Heart right ventricle (tissue), 16 donors: ENCODE data around the gene MEGF9. TPM values are rescaled to one million over a fixed set of nuclear protein-coding genes. Genes with fewer than 3 reads are reported as not detected.

ENCODE experiments used
- ATAC-seq, 8 donors: fragments of 200-7000 bp; cut with Tn5 transposase; one replicate each; pipeline ENCODE4 v1.9.1; 2020; ENCODE audit warnings: mild to moderate bottlenecking in 8 of 8, moderate library complexity in 8 of 8, moderate number of reproducible peaks in 1 of 8
- DNase-seq, 2 donors: peaks; one replicate each; pipeline ENCODE4 v3.0.0-alpha.2; 2020
- H3K27ac ChIP-seq, 10 donors: fragments of 200-600 bp; sonication (generic) in 2 of 10; one replicate each; pipeline versions ENCODE4 v1.5.0 to v1.8.0; 2020 to 2022; ENCODE audit warnings: mild to moderate bottlenecking in 3 of 10
- H3K27me3 ChIP-seq, 7 donors: fragments of 200-600 bp; one replicate each; pipeline ENCODE4 v1.8.0; 2021 to 2022; ENCODE audit warnings: mild to moderate bottlenecking in 2 of 7
- H3K36me3 ChIP-seq, 9 donors: fragments of 200-600 bp; sonication (generic) in 1 of 9; one replicate each; pipeline versions ENCODE4 v1.5.0 to v1.8.0; 2020 to 2022; ENCODE audit warnings: mild to moderate bottlenecking in 2 of 9
- H3K4me1 ChIP-seq, 9 donors: fragments of 200-600 bp; sonication (generic) in 1 of 9; one replicate each; pipeline versions ENCODE4 v1.5.0 to v1.8.0; 2020 to 2022; ENCODE audit warnings: mild to moderate bottlenecking in 4 of 9
- H3K4me3 ChIP-seq, 10 donors: fragments of 200-600 bp; sonication (generic) in 2 of 10; one replicate each; pipeline versions ENCODE4 v1.5.0 to v1.8.0; 2020 to 2022; ENCODE audit warnings: mild to moderate bottlenecking in 7 of 10, moderate library complexity in 2 of 10
- H3K9me3 ChIP-seq, 11 donors: fragments of 200-600 bp in 10 of 11; sonication (generic) in 2 of 11; one replicate each; pipeline versions ENCODE4 v1.5.0 to v1.8.0; 2013 to 2022; ENCODE audit warnings: mild to moderate bottlenecking in 2 of 11, control low read depth in 1 of 11, moderate library complexity in 1 of 11
- CTCF ChIP-seq, 9 donors: fragments of 200-600 bp; sonication (generic) in 2 of 9; IDR thresholded peaks; one replicate each; pipeline versions ENCODE4 v1.5.0 to v1.8.0; 2021 to 2022; ENCODE audit warnings: antibody characterized with exemption in 9 of 9, mild to moderate bottlenecking in 5 of 9, moderate library complexity in 1 of 9
- WGBS, 2 donors: extraction: QIAGEN DNeasy Blood & Tissue Kit; methylation state at CpG; one replicate each; pipeline ENCODE4 v1.1.7; 2013; ENCODE audit warnings: inconsistent platforms in 1 of 2; 5-methylcytosine and 5-hydroxymethylcytosine counted together
- intact Hi-C, 10 donors: fragments of 100-400 bp; cut with DNase I; formaldehyde crosslinking; loops; one replicate each; pipeline versions ENCODE4 v1.11.1 to v1.14.2; 2022
- polyA plus RNA-seq, 2 donors: library from polyadenylated mRNA; stranded (reverse); fragments of 200-250 nt; gene quantifications; one replicate each; pipeline ENCODE4 v1.2.3, GENCODE V29; 2013
- total RNA-seq, 10 donors: library from RNA; stranded (reverse); fragmentation: NEBNext Ultra II Directional in 3 of 10; extraction: Animal tissue kit (Norgen Biotek cat#: 25700) in 3 of 10; gene quantifications; one replicate each; pipeline versions ENCODE4 v1.2.1 to v1.2.4, GENCODE V29; 2021 to 2023
- donor health status: Arrhythmogenic right ventricular cardiomyopathy.
- donor health status: ischemic (EF 13 %, LVEDD 7.1; RV severe dilation, severe dysfunction).
- donor health status: healthy with polysubstance abuse.
- donor health status: DM: no; HTN: yes; CAD: no.
- donor health status: DM: no; HTN: no; CAD: no.
- donor health status: ischemic (EF 25% LVEDD 6.9; RV normal size, moderate dysfunction).
- donor health status: ischemic (EF 25% LVEDD 5.7; RV mildly dilated, moderate dysfunction).
- donor health status: healthy.
- donor health status: DM: yes; HTN: yes; CAD: no.
- donor health status: Ischemic cardiomyopathy.
- donor health status: ischemic (EF 35%, LVEDD 5.7; RV mildly dilated, moderate dysfunction).
- donor health status: nonischemic (EF 11% LVEDD 7.7; RV severe dilation, severe dysfunction).
- donor health status: DM: yes; HTN: yes; CAD: no.
- donor health status: PGD.
- donor health status: ischemic (EF 29% LVEDD 5.4; RV normal size, mild dysfunction).
- donor health status: nonischemic (EF 23%, LVEDD 6.1; RV moderate dilation, normal function).

The MEGF9 gene
- total and polyA plus RNA-seq, 12 donors: 3.0 to 39.1 (median 8.5) TPM

DNA sequence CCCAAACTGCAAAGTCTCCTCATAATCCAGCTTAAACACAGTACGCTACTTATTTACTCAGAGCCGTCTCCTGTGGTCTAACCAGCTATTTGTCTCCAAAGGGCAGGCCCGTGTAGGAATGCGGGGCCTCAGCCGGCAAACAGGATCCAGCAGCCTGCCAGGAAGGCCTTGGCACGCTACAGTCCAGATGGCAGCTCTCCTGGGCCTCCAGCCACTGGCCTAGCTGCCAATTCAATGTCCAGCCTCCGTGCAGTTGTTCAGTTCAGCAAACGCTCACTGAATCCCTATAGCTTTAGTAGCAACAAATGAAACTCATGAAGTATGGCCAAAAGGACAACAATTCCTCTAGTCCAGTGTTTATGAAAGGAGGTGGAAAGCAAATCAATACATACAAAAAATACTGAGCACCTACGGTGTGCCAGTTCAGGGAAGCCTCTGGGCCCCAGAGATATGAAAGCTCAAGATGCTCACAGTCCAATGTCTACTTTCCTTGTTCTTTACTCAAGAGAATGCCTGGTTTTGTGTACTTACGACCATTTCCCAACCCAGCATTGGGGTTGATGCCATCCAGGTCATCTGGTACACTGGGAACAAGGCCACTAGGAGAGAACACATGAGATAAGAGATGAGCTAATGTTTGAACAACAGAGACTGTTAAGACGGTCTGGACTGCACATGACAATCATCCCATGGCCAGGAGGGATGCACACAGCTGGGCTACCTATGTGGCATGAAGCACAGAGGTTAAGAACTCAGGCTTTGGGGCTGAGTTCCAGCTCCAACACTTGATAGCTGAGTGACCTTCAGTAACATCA, 142.6 kb downstream of the MEGF9 start:
- Histone ChIP-seq H3K4me3 (no peak overlapping the region), H3K4me1 (peaks cover 0 to 29% (median 14%) of the 10 kb centered on the region in 9 donors), H3K27me3 (no peaks in the 10 kb centered on the region), H3K9me3 (no peaks in the 10 kb centered on the region), H3K36me3 (peaks cover 0 to 64% (median 41%) of the 10 kb centered on the region in 9 donors), H3K27ac (peak overlapping the region; percentile 40 to 85 (median 69))
- intact Hi-C loops: loop anchor here in 1 of 10 donors (10.0 kb wide), 1 partner anchor 1517 kb away; no protein-coding TSS in a partner anchor
- peak; percentile 53 to 64 for DNase-seq
- peak; percentile 85 to 97 (median 94) for ATAC-seq
- TF ChIP-seq CTCF (IDR thresholded peaks at IDR 0.05): no peak
- 49 to 64% methylated on average over 11 of the region's 11 CpGs for WGBS, 2 donors

DNA sequence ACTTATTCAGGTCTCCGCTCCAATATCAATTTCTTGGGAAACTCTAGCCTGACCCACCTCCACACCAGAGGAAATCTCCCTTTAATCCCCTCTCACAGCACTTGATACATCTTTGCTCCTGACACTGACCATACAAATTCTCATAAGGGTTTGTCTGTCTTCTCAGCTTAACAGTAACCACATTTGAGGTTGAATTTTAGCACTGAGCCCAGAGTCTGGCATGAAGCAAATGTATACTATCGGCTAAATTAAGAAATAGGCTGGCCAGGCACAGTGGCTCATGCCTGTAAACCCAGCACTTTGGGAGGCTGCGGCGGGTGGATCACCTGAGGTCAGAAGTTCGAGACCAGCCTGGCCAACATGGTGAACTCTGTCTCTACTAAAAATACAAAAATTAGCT, 144.0 kb downstream of the MEGF9 start:
- ATAC-seq (no peak), DNase-seq (no peak)
- Histone ChIP-seq H3K9me3 (no peaks in the 10 kb centered on the region), H3K36me3 (peaks cover 0 to 69% (median 41%) of the 10 kb centered on the region in 9 donors), H3K27me3 (no peaks in the 10 kb centered on the region), H3K4me3 (no peak overlapping the region), H3K4me1 (peaks cover 0 to 29% (median 14%) of the 10 kb centered on the region in 9 donors), H3K27ac (peak overlapping the region in 9 of 10 donors; percentile 57 to 85 (median 71))
- TF ChIP-seq CTCF (IDR thresholded peaks at IDR 0.05): no peak
- intact Hi-C loops: loop anchor here in 1 of 10 donors (10.0 kb wide), 1 partner anchor 1515 kb away; no protein-coding TSS in a partner anchor
- 97 to 100% methylated on average over 5 of the region's 5 CpGs for WGBS, 2 donors

GRCh38 chr9:120569556-120569955, 144.7 kb downstream of the MEGF9 start:
- no peak for TF ChIP-seq CTCF (IDR thresholded peaks at IDR 0.05)
- Histone ChIP-seq H3K27me3 (no peaks in the 10 kb centered on the region), H3K9me3 (no peaks in the 10 kb centered on the region), H3K27ac (peak overlapping the region in 3 of 10 donors; percentile 77 to 85 (median 81)), H3K4me3 (no peak overlapping the region), H3K36me3 (peaks cover 0 to 76% (median 41%) of the 10 kb centered on the region in 9 donors), H3K4me1 (peaks cover 0 to 29% (median 14%) of the 10 kb centered on the region in 9 donors)
- WGBS, 2 donors: 93 to 96% methylated on average over 5 of the region's 5 CpGs
- intact Hi-C loops: no loop called here
- DNase-seq: no peak
- no peak for ATAC-seq

- Histone ChIP-seq H3K27me3 (no peaks in the 10 kb centered on the region), H3K4me3 (no peak overlapping the region), H3K4me1 (peaks cover 0 to 29% (median 14%) of the 10 kb centered on the region in 9 donors), H3K9me3 (no peaks in the 10 kb centered on the region), H3K36me3 (peaks cover 0 to 83% (median 41%) of the 10 kb centered on the region in 9 donors), H3K27ac (no peak overlapping the region)
- DNase-seq (no peak), ATAC-seq (no peak)
- 93 to 94% methylated on average over 5 of the region's 5 CpGs for WGBS, 2 donors
- no peak for TF ChIP-seq CTCF (IDR thresholded peaks at IDR 0.05)
- intact Hi-C loops: no loop called here
Observed at GRCh38 chr9:120568816-120569215, 145.5 kb downstream of the MEGF9 start.
